SKM-1 (cell line): ENCODE results near the gene BTBD9.
"Not testable (repeated sequence)": the region's sequence is repeated elsewhere in the genome, so short reads cannot be mapped to it uniquely, and the experiment has no call there.

Source experiments
- DNase-seq: peaks from one replicate; lab custom pipeline; 2025; ENCODE audit not compliant: unreplicated experiment; lab: John Stamatoyannopoulos, UW

Gene BTBD9

DNA sequence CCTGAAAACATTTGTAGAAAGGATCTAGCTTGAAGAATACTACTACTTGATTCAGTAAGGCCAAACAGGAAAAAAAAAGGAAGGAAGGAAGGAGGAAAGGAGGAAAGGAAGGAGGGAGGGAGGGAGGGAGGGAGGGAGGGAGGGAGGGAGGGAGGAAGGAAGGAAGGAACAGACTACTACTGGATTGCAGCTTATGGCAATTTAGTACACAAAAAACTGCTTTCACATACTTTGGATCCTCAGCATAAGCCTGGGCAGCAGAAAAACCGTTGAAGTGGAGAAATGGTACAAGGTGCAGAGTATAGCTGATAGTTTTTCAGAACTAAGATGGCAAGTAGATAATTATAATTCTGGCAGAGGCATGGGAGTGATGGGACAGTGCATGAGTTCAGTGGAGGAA is 201.6 kb downstream of the BTBD9 start:
- no peak for DNase-seq

DNA sequence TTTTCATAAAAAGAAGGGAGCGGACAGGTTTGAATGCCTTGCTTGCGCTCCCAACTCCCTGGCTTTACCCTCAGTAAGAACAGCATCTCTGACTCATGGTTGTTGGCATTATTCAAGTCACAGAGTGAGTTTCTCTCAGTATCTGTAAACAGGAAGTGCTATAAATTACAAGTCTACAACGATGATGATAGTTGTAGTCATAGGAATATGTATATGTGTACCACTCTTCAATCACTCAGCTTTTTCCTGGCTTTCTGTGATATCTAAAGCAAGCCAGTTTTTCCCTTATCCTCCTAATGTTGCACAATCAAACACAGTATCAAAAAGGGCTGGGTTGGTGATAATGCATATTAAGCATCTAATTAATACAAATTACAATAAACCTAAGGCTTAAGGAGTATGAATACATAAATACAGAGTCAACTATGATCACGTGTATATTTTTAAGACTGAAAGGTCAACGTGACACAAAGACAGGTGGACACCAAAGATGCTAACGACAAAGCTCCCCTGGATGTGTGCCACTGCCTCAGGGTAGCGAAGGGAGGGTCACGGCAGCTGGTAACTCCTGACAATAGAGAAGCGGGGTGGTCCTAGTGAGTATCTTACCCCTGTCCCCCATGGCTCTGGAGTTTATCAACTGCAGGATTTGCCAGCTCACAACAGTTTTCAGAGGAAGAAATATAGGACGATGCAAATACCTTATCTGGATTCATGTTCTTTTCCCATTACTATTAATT is 202.8 kb downstream of the BTBD9 start:
- no peak for DNase-seq

DNA sequence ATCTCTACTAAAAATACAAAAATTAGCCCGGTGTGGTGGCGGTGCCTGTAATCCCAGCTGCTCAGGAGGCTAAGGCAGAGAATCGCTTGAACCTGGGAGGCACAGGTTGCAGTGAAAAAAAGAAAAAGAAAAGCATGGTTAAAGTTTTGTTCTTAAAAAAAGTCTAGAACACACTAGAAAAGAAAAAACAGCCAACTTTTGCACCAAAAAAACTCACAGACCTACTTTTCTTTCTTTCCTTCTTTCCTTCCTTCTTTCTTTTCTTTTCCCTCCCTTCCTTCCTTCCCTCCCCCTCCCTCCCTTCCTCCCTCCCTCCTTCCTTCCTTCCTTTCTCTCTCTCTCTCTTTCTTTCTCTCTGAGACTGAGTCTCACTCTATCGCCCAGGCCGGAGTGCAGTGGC is 204.4 kb downstream of the BTBD9 start:
- DNase-seq: no peak

DNA sequence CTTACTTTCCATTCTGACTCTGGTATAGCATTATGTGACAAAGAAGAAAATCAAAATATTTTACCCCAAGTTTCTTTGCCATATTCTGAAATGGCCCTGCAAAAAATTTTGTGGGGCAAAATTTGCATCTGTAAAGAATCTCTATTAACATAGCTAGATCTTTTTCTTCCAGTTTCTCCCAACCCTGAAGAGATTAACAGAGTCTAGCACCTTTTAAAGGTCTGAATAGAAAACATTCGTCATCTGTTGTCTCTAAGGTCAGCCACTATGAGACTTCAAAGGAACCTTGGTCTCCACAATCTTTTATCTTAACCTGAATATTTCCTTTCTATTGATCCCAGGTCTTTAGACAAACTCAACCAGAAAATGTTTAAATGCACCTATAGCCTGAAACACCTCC is 205.7 kb downstream of the BTBD9 start:
- no peak for DNase-seq

DNA sequence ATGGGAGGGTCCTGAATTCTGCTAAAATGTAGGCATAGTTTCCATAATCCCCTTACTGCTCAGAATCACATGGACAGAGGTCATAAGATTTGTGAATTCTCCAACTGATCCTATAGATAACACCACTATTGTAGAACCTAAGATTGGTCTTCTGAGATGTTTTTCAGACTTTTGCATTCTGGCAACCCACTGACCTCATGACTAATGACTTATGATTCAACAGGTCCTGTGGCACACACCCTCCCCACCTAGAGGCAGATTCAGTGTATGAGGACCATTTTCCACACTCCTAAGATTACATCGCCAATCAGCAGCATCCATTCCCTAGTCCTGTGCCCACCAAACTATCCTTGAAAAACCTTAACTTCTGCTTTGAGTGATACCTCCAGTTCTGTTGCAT is 207.2 kb downstream of the BTBD9 start:
- DNase-seq: no peak

DNA sequence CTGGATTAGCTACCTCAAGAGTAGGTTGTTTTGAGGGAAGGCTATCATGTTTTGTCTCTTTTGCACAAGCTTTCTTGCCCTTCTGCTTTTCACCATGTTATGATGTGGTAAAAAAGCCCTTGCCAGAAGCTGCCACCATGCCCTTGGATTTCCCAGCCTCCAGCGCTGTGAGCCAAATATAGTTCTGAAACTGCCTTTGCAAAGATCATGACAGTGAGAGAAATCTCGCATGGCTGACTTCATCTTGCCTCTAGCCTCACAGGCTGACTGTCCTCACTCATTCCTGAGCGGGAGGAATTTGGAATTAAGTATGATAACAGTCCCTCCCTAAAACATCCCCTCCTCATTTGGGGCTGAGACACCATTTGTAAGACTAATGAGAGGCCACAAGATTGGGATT is 207.7 kb downstream of the BTBD9 start:
- no peak for DNase-seq

DNA sequence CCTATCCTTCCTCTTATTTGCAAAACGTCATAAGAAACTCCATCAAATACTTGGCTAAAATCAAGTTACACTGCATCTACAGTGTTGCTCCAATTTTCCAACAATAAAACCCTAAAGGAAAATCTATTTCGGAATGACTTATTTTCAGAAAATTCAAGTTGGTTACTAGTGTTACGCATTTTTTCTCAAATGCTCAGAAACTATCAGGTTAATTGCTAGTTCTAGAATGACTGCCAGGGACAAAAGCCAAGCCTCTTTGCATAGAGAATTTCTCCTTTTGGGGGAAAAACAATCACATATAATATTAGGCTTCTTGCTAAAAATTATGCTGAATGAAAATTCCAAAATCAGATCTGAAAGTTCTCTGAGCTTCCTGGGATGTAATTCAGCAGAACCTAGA is 210.2 kb downstream of the BTBD9 start:
- no peak for DNase-seq

DNA sequence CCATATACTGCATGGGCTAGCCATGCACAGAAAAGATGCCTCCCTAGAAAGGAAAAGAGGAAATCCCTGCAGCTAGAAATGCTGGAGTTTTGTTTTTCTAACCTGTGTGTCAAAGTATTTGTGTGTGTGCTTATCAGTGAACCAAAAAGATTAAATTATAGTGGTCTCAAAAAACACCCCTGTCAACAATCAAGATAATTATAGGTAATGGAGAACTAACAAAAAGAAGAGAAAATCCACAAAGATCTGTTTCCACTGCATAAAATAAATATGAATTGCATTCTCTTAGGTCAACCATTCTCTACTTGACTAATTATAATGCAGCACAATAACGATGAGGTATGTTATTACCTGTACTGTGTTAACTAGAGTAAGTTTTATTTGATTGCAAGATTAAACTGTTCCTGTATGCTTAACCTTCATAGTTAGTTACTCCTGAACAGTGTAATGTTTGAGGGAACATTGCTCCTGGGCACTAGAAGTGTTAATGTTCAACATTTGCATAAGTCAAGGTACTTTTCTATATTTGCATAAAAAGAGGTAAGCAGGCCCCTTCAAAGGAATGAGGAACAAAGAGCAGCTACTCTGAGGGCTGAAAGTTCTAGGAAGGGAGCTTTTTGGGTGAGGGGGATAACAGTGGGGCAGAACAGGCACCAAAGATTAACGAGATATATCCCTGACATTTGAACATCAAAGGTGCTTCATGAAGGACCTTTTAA is 212.1 kb downstream of the BTBD9 start:
- no peak for DNase-seq

DNA sequence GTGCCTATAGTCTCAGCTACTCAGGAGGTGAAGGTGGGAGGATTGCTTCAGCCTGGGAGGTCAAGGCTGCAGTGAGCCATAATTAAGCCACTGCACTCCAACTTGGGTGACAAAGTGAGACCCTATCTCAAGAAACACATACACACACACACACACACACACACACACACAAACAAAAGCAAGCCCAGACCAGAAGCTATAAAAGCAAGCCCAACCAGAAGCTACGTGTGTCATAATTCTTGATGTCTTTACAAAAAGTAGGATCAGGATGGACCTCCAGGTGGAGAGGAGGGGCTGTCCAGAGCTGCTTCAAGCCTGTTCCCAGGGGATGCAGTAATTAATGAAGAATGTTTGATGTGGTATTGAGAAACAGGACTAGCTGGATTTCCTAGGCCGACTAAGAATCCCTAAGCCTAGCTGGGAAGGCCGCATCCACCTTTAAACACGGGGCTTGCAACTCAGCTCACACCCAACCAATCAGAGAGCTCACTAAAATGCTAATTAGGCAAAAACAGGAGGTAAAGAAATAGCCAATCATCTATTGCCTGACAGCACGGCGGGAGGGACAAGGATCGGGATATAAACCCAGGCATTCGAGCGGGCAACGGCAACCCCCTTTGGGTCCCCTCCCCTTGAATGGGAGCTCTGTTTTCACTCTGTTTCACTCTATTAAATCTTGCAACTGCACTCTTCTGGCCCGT is 213.8 kb downstream of the BTBD9 start:
- not testable (repeated sequence) for DNase-seq

DNA sequence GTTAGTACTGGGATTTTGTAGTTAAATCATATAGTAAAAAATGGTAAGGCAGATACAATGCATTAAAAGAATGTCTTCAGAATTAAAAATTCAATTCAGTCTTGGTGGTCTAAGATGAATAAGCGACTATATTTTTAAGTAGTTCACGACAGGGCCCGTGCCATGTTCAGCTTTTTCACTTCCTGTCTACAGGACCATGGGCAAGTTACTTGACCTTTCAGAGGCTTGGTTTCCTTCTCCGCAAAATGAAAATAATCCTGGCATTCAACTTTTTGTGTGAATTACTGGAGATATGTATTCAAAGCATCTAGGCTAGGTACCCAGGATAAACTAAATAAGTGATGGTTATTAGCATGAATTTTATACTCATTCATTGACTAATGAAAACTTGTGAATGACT is 216.0 kb downstream of the BTBD9 start:
- no peak for DNase-seq

DNA sequence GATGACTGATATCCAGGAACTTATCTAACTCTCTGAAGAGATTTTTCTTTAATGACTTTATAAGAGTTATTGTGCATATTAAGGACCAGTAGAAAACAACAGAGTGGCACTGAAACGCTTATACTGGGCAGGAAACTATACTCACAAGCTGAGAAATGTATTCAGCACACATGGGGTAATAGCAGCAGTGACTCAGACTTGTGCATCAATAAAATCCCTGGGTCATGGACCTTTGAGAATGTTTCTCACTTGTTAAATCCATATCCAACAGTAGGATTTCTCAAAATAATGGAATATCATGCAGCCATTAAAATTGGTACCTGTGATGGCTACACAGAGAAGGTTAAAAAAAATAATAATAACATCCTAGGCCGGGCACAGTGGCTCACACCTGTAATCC is 219.5 kb downstream of the BTBD9 start:
- DNase-seq: no peak

DNA sequence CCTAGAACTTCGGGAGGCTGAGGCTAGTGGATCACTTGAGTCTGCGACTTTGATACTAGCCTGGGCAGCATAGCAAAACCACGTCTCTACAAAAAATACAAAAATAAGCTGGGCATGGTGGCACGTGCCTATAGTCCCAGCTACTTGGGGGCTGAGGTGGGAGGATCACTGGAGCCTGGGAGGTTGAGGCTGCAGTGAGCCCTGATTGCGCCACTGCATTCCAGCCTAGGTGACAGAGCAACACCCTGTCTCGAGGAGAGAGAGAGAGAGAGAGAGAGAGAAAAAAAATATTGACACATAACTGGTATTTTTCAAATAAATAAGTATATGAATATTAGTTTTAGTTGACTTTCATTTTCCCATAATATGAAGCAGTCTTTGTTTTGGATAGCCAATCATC is 222.2 kb downstream of the BTBD9 start:
- DNase-seq: no peak

DNA sequence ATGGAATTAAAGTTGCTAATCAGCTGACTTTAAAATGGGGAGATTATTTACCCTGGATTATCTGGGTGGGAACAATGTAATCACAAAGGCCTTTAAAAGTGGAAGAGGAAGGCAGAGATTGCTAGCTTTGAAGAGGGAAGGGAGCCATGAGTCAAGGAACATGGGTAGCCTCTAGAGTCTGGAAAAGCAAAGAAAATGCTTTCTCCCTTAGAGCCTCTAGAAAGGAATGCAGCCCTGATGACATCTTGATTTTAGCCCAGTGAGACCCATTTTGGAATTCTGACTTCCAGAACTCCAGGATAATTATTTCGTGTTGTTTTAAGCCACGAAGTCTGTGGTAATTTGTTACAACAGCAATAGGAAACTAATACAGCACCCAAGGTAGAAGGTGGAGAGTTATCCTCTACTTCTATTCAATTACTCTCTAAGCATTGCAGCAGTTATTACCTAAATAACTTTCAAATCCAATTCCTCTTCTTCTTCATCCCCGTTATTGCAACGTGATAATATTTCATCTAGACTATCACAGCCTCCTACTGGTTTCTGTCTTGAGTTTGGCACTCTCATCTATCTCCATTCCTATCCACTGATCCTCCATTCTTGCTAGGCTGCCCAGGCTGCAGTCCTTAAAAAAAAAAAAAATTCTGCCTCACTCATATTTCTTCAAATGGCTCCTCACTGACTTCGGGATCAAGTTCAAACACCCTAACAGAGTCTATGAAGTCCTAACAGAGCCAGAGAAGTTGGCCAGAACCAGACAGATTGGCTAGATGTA is 224.3 kb downstream of the BTBD9 start:
- no peak for DNase-seq

DNA sequence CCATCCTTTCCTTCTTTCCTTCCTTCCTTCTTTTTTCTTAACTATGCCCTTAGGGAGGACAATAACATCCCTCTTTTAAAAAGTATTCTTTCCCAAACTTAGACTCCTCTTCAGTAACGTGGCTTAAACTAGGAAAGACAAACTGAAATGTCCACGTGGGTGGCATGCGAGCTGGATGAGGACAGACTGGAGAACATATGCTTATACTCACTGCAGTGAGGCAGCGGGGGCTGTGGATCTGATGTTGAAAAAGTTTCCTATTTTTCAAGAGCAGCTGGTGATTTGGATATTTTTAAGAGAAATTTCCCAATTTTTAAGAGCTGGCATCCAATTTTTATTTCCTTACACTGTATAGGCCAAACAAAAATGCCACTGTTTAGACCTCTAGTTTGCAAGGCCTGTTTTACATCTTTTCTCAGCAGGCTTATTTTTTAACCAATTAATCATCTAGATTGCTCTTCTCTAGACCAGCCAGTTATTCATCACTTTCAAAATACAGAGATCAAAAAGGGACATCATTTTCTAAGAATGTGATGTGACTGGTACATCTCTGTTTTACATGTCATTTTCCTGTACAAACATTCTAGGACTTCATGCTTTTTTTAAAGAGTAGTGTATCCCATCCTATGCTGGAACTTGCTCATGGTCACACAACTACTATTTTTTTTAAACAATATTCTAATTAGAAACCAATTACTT is 226.5 kb downstream of the BTBD9 start:
- DNase-seq: no peak

DNA sequence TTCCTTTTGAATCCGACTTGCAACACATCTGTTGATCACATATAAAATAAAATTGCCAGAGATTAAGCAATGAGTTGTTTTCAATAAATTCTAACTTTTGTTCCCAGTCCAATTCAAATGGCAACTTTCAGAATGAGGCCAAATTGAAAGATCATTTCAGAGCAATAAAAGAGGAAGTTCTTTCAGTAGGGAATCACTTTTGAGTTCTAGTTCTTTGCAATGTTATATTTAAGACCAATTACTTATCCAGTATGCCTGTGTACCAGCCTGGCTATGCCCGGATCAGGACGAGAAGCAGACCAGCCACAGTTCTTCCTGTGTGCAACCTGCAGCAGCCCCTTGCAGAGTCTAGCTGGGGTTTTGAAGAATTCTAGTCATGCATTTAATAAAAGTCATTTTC is 232.5 kb downstream of the BTBD9 start:
- no peak for DNase-seq

DNA sequence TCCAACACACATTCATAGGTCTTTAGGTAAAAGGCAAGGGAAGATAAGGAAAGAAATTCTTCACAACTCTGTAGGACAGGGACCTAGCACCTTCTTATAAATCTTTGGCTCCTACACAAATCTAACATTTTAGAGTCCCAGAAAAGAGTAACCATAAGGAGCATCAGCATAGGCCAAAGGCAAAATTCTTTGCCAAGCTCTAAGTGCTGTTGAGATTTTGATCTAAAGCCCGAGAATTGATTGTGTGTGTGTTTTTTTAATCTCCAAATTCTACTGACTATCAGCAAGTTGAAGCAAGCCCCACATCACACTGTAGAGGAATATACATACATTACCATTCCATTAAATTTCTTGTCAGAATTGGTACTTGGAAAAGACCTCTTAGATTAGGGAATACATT is 233.6 kb downstream of the BTBD9 start:
- DNase-seq: no peak

DNA sequence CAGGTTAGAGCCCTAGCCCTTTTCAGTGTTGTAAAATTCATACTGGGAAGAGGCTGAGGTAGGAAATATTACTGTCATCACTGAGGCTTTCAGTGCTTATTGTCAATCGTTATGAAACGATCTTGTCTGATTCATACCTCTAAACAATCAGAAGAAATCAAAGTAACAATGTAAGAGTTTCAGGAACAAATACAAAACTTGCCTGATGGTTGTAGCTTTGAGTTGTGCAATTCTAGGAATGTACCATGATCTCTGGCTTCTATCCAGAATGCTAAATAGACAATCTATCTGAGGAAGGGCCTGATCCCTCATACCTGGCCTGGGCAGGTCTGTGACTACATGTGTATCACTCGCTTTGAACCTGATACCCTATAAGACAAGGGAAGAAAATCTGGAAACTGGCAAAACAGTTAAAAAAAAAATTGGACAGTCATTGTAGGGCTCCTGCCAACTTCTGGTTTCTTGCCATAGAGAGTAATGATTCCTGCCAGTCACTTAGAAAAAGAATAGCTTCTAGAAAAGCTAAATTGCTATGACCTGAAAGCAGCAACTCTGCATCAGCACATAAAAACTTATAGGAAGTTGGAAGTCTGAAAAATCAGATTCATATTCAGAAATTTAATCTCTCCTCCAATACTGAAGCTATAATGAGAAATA is 234.7 kb downstream of the BTBD9 start:
- DNase-seq: no peak

DNA sequence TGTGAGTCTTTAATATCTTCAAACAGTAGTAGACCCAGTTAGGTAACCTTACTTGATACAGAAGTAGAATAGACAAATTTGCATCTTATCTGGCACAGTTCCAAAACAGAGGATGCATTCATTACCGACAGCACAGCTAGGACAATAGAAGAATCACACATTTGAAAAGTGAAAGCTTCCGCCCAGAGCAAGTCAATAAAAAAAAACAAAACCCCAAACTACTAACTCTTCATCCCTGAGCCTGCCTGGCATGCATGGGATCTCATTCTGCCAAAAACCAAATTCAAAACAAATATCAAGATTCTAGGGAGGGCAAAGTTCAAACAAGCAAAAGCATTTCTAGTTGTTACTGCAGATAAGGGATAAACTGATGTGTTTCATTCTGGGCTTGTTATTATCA is 235.4 kb downstream of the BTBD9 start:
- no peak for DNase-seq

DNA sequence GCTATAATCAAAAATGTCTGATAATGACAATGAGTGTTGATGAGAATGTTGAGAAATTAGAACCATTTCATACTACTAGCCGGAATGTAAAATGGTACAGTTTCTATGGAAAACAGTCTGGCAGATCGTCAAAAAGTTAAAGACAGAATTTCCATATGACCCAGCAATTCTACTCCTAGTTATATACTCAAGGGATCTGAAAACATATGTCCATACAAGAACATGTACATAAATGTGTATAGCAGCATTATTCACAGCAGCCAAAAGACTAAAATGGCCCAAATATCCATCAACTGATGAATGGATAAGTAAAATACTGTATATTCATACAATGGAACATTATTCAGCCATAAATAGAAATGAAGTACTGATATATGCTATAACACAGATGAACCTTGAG is 236.2 kb downstream of the BTBD9 start:
- DNase-seq: no peak

DNA sequence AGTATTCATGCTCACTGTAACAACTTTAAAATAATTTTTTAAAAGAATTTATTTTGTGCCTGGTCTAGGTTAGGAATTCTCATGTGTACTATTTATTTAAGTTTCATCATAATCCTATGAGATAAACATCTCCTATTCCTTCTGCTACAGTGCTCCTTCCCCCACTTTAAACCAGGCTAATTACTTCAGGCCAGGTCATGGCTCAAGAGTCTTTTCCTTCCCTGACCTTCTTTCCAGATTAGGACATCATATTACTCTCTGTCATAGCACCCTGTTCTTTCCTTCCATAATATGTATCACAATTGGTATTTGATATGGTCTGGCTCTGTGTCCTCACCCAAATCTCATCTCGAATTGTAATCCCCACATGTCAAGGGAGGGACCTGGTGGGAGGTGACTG is 239.0 kb downstream of the BTBD9 start:
- DNase-seq: no peak
